GM19351 (cell line): ENCODE measurements around the gene RORC.
"Not testable (repeated sequence)": the region's sequence is repeated elsewhere in the genome, so short reads cannot be mapped to it uniquely, and the experiment has no call there.

Source experiments
- ATAC-seq: cut with Tn5 transposase; IDR thresholded peaks from one replicate; pipeline ENCODE4 v1.9.1; 2021; ENCODE audit warnings: mild to moderate bottlenecking, moderate library complexity; ENCODE audit not compliant: unreplicated experiment

RORC gene

DNA sequence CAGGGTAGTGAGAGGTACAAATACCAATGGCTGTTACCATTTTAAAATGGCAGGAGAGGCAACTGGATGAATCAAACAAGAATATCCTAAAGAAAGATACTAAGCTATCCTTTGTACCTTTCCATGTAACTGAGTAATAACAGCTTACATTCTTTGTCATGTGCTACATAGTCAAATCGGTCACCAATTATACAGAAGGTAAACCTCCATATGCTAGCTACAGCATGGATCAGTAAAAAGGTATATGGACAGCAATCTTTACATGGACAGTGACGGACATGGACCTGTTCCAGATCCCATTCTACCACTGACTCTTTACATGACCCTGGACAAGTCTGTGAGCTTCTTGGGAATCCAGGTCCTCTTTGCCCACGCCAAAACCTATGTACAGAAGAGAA, 54.9 kb downstream of the RORC start:
- ATAC-seq, result no peak

DNA sequence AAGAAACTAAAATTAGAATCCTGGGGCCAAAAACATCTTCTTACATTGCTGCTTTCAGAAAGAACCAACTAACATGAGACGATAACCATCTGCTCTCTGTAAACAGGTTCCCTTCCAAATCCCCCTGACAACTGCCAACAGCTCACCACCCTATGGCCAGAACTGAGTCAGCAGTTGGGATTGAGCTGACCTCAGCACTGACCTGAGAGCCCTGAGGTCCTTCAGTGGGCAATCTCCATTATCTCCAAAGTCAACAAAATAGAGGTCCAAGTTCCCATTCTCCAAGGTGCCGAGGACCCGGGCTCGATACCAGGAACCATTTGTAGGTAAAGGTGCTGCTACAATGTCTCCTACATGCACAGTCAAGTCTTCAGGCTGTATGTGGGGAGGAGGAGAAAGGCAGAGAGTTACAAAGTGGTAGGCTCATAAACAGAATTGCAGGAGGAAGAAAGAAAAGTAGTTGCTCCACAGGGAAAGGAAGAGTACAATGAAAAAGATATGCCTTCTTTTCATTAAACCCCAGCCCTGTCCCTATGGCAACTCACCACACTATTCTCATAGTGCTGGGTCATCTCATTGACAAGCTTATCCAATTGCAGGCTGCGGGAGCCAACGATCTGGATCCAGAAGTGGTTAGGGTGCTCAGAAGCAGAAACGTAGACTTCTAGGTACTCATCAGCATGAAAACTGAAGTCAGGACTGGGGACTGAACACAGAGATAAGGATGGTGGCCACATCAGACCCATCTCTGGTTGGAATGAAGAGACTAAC, 55.5 kb downstream of the RORC start:
- no peak for ATAC-seq

DNA sequence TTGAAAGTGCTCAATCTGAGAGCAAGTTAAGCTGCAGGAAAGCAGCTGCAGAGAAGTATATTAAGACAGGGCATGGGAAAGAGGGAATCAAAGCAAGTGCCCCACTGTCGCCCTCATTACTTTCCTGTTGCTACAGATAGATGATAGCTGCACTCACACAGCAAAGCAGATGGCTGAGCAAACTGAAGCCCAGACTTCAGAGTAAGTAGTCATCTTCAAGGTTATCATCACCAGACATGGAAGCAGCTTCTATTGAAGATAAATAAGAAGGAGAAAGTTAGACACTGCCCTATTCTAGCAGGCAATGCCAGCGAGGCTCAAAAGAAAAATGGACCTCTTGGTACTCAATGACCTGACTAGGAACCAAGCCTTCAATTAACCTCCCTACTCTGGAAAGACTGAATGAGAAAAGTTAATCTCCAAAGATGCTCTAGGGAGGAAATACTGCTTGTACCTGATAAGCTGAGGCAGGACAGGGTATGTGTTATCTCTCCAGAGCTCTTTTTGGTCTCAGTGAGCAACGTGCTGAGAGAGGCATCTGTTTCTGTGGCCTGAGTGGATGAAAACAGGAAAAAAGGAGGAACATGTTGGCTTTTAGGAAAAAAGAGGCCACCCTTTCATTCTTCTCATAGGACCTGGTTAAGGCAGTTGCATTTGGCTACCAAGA, 57.2 kb downstream of the RORC start:
- no peak for ATAC-seq

DNA sequence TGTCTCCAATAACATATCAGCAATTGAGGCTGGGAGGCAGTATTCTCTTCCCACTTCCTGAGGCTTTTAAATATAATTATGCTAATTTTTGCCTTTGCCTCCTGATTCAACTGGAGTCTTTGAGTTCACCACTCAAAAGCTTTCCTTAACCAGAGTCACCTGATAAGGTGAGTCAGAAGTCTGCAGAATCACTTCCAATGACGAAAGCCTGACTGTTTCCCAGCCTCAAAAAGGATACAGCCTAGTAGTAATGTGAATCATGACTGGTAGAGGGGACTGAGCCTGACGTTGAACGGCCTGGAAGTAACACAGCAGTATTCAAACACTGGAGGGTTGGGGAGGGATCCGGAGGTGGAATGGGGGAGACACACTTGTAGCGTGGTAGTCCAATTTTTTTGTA, 57.9 kb downstream of the RORC start:
- ATAC-seq, result no peak

DNA sequence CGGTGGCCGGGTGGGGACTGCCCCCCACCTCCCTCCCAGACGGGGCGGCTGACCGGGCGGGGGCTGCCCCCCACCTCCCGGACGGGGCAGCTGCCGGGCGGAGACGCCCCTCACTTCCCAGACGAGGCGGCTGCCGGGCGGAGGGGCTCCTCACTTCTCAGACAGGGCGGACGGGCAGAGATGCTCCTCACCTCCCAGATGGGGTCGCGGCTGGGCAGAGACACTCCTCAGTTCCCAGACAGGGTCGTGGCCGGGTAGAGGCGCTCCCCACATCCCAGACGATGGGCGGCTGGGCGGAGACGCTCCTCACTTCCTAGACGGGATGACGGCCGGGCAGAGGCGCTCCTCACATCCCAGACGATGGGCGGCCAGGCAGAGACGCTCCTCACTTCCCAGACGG, 62.3 kb downstream of the RORC start:
- not testable (repeated sequence) for ATAC-seq

DNA sequence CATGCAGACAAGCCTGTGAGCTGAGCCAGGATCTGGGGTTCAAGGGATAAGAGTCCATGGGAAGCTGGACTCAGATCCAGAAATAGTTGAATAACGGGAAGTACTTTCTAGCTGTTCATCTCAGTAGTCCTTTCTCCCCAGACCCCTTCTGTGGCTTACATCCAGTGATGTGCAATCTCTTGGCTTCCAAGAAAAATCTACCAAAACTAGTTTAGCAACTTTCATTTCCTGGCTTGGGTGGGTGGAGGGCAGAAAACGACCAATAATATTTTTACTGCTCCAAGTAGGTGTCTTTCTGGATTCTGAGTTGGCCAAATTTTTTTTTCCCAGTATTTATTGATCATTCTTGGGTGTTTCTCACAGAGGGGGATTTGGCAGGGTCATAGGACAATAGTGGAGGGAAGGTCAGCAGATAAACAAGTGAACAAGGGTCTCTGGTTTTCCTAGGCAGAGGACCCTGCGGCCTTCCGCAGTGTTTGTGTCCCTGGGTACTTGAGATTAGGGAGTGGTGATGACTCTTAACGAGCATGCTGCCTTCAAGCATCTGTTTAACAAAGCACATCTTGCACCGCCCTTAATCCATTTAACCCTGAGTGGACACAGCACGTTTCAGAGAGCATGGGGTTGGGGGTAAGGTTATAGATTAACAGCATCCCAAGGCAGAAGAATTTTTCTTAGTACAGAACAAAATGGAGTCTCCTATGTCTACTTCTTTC, 63.1 kb downstream of the RORC start:
- ATAC-seq, result not testable (repeated sequence)

DNA sequence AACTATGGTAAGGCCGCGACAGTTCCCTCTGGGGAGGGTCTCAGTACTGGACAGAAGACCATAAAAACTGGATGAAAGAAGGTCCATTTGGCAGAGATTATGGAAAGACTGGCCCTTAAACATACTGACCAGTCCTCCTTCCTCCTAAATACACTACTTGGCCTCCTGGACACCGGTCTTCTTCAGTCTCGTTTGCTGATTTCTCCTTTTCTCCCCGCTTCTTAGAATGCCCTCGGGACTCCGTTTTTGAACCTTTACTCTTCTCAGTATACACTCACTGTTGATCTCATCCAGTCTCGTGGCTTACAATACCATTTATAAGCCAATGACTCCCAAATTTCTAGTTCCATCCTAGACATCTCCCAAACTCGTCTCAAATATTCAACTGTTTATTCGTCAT, 67.6 kb downstream of the RORC start:
- ATAC-seq, result no peak

DNA sequence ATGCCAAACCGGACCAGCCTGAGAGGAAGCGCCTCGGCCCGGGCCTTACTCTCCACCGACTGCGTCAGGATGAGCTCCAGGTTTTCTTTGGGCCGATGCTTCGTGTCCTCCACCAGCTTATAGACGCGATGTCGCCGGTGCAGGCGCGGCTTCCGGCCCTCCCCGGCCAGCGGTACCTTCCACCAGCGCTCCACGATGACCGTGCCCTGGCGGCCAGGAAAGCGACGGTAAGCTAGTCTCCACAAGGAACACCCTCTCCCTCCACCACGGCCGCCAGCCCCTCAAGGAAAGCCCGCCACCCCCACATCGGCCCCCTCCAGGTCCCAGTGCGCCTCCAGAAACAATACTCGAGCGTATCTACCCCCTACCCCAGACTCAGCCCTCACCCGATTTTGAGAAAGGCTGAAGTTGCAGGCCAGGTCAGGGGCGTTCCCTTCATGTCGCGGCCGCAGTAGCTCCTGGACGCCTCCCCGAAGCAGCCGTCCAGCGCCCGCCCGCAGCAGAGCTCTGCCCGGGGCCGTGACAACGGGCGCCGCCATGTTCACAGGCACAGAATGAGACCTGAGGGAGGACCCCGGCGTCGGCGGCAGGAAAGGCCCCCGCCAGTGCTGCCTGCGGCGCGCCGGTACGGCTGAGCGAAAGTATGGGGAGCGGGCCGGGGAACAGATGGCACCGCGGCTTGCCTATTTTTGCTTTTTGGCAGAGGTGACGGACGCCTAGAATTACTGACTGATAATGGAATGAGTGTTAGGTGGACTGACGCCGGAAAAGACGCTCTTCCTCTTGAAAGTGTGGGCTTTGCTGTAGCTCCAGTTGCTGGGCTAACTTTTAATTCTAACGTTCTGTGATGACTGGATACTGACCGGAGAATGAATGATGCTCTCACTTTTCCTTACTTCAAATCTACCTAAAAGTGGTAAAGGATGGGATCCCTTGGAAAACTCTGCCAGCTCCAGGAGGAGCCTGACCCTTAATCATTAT, 68.4 kb downstream of the RORC start, which contains the start of gene MRPL9:
Gene MRPL9, minus strand, starts transcription at position 556 of the 981 bp plus-strand sequence. Its CDS starts 17 bp downstream, at position 539.
- peak; percentile 96 for ATAC-seq

DNA sequence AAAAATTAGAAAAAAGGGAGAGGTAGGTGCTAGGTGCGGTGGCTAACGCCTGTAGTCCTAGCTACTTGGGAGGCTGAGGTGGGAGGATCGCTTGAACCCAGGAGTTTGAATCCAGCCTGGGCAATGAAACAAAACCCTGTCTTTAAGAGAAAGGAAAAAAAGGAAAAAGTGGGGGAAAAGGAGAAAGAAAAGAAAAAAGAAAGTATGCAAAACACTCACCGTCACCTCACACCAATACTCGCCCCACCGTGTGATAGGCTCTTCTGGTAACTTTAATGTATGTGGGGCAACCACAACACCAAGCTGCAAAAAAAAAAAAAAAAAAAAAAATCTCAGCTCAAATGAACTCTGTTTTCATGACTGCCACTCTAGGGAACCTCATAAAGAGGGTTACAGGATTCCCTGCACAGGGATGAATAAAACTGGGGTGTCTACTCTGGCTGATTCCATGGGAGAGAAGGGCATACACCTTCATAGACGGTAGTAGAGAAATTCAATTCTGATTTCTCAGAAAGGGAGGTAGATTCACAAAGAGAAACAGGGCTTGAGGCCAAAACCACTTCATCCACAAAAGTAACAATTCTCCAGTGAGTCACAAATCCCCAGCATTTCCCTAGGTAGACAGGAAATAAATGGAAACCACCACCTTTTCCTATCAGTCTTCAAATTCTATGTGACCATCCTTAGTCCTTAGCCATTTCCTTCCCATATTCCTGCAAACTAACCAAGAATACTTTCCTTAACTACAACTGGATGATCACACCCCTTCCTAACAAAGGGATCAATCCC, 70.8 kb downstream of the RORC start:
- ATAC-seq, result no peak

DNA sequence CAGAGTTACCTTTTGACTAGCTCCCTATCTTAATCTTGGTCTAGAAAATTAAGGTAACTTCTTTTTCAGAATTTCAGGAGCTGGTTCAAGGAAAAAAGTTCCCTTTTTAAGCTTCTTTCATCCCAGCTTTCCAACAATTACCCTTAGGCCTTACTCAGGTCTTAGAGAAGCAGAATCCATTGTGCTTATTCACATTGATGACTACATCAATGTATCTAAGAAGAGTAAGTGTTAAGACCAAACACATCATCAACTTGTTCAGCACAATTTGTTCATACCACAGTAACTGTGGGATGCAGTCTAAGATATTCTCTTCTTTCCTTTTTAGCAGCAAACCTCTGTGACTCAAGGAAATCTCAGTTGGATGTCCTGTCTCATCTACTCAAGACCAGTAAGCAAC, 72.4 kb downstream of the RORC start:
- no peak for ATAC-seq

DNA sequence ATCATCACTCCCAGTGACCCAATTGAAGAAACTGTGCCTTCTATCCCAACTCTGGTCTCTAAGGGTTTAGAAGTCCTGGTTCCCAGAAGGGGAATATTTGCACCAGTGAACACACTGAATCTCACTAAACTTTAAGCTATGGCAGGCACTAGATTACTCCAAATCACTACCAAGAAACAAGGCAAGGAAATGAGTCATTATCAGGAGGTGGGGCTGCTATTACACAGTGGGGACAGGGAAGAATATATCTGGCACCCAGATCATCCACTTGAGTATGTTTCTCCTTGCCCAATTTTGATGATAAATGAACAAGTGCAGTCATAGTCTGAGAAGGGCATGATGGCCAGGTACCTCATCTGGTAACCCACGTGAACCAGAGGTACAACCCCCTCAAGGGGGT, 75.3 kb downstream of the RORC start:
- ATAC-seq, result no peak
